Endothelial cell of umbilical vein (primary cell): ENCODE results near the gene RABL3.

Experiments
- CTCF ChIP-seq, 2 donors: IDR thresholded peaks; 1 replicate in 1 of 2; 2 replicates in 1 of 2; pipeline ENCODE4 v1.5.1; 2011; ENCODE audit warnings: low read length in 2 of 2, mild to moderate bottlenecking in 2 of 2, moderate library complexity in 2 of 2, control low read depth in 1 of 2, inconsistent platforms in 1 of 2, low read depth in 1 of 2; ENCODE audit not compliant: insufficient read depth in 1 of 2; ENCODE audit errors: extremely low read depth in 1 of 2
- EZH2 ChIP-seq: IDR thresholded peaks from 2 replicates; pipeline ENCODE4 v1.6.1; 2012; ENCODE audit warnings: borderline replicate concordance, low read depth, mild to moderate bottlenecking, moderate library complexity, low read length, inconsistent platforms; ENCODE audit not compliant: severe bottlenecking
- MAX ChIP-seq: IDR thresholded peaks from 2 replicates; pipeline ENCODE4 v1.6.1; 2011; ENCODE audit not compliant: insufficient read depth, insufficient read length
- MYC ChIP-seq: IDR thresholded peaks from one replicate; pipeline ENCODE4 v1.6.1; 2011; ENCODE audit warnings: mild to moderate bottlenecking, low read depth, low read length
- POLR2A ChIP-seq: IDR thresholded peaks from 2 replicates; pipeline ENCODE4 v1.6.1; 2012; ENCODE audit warnings: low read depth, mild to moderate bottlenecking, control low read depth, low read length
- POLR2AphosphoS5 ChIP-seq: IDR thresholded peaks from 2 replicates; pipeline ENCODE4 v1.6.1; 2012; ENCODE audit warnings: low read depth, mild to moderate bottlenecking, control low read depth, low read length, moderate library complexity; ENCODE audit not compliant: insufficient read depth

DNA sequence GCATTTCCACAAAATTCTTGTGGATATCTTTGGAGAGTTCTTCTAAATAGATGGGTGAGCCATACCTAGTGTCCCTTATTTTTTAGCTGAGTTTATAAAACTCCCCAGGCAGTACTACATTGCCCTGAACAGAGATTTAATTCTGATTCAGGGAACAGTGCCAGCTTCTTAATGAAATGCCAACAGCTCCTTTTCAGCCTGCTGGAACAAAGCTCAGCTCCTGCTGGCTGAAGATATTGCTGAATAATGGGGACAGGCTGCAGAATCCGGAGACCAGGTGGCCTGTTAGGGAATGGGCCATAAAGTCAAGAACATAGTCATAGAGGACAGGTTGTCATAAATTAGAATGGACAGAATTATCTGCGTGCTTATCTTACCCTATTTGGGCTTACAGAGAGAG is 69.2 kb downstream of the RABL3 start:
- no peak for TF ChIP-seq CTCF (IDR thresholded peaks at IDR 0.05; ENCODE audit: extremely low read depth in 1 of 2, insufficient read depth in 1 of 2, low read depth in 1 of 2, low read length in 2 of 2)
- no peak for TF ChIP-seq EZH2
- TF ChIP-seq POLR2A: no peak
- TF ChIP-seq POLR2AphosphoS5: no peak
- TF ChIP-seq MAX: no peak
- no peak for TF ChIP-seq MYC
